Suprapubic skin (tissue), 4 donors: Measurements from ENCODE around the gene MAPK7. TPM values are rescaled to one million over a fixed set of nuclear protein-coding genes. Genes with fewer than 3 reads are reported as not detected.

Experiments
- DNase-seq, 2 donors: peaks; one replicate each; pipeline ENCODE4 v3.0.0-alpha.2; 2019; ENCODE audit warnings: low spot score in 2 of 2
- H3K27ac ChIP-seq: fragments of 200-600 bp; sonication (generic); one replicate; pipeline ENCODE4 v1.5.1; 2019
- H3K27me3 ChIP-seq: fragments of 200-600 bp; sonication (generic); one replicate; pipeline ENCODE4 v1.5.1; 2019
- H3K36me3 ChIP-seq: fragments of 200-600 bp; sonication (generic); one replicate; pipeline ENCODE4 v1.5.1; 2019
- H3K4me1 ChIP-seq: fragments of 200-600 bp; sonication (generic); one replicate; pipeline ENCODE4 v1.5.1; 2019
- H3K4me3 ChIP-seq: fragments of 200-600 bp; sonication (generic); one replicate; pipeline ENCODE4 v1.5.1; 2019; ENCODE audit warnings: mild to moderate bottlenecking
- H3K9me3 ChIP-seq: fragments of 200-600 bp; sonication (generic); one replicate; pipeline ENCODE4 v1.5.1; 2019
- EP300 ChIP-seq: sonication (generic); formaldehyde crosslinking; IDR thresholded peaks from one replicate; pipeline ENCODE4 v1.6.1; 2017; ENCODE audit warnings: antibody characterized with exemption
- POLR2A ChIP-seq, 2 donors: fragments of 450-650 bp; IDR thresholded peaks; one replicate each; pipeline ENCODE4 v1.6.1; 2017; ENCODE audit warnings: antibody characterized with exemption in 2 of 2, mild to moderate bottlenecking in 2 of 2, moderate library complexity in 2 of 2
- POLR2AphosphoS5 ChIP-seq, 3 donors: sonication (generic); formaldehyde crosslinking; IDR thresholded peaks; one replicate each; pipeline ENCODE4 v1.6.1; 2017; ENCODE audit warnings: antibody characterized with exemption in 3 of 3
- WGBS: methylation state at CpG from one replicate; pipeline ENCODE4 v1.1.5; 2018; 5-methylcytosine and 5-hydroxymethylcytosine counted together
- total RNA-seq, 4 donors: library from RNA; depleted of rRNA; stranded (reverse); fragments of >200 nt; gene quantifications; one replicate each; pipeline ENCODE4 v1.1.0, GENCODE V29; 2016
- TF ChIP-seq, protein P1 (sequence below), 2 donors: fragments of 200-600 bp in 1 of 2; fragments of 450-650 bp in 1 of 2; sonication (generic) in 1 of 2; IDR thresholded peaks; one replicate each; pipeline ENCODE4 v1.5.1; 2016 to 2019; ENCODE audit warnings: antibody characterized with exemption in 2 of 2, mild to moderate bottlenecking in 1 of 2, moderate library complexity in 1 of 2

Gene MAPK7
- total RNA-seq, 4 donors from 2014 or later: 30.9 to 47.1 (median 43.6) TPM

DNA sequence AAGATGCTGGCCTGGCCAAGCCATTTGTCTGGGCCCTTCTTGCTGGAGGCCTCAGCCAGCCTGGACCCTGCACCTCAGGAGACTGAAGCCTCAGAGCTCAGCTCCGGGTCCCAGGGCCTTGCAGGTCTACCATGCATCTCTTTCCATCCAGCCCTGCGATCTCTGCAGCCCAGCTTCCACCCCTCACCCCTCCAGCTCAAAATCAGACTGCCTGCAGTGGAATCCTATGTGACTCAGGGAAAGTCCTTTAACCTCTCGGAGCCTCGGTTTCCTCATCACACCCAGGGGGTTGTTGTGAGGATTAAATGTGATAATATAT is 12.8 kb upstream of the MAPK7 start:
- TF ChIP-seq POLR2AphosphoS5 (IDR thresholded peaks at IDR 0.05) (no peak), EP300 (no peak), POLR2A (IDR thresholded peaks at IDR 0.05) (no peak)
- Histone ChIP-seq H3K4me1 (peaks cover 26% of the 10 kb centered on the region), H3K27ac (no peak overlapping the region), H3K4me3 (no peak overlapping the region), H3K27me3 (no peaks in the 10 kb centered on the region), H3K36me3 (no peaks in the 10 kb centered on the region), H3K9me3 (no peaks in the 10 kb centered on the region)
- no peak for DNase-seq
- 94% methylated on average over 4 of the region's 4 CpGs for WGBS

DNA sequence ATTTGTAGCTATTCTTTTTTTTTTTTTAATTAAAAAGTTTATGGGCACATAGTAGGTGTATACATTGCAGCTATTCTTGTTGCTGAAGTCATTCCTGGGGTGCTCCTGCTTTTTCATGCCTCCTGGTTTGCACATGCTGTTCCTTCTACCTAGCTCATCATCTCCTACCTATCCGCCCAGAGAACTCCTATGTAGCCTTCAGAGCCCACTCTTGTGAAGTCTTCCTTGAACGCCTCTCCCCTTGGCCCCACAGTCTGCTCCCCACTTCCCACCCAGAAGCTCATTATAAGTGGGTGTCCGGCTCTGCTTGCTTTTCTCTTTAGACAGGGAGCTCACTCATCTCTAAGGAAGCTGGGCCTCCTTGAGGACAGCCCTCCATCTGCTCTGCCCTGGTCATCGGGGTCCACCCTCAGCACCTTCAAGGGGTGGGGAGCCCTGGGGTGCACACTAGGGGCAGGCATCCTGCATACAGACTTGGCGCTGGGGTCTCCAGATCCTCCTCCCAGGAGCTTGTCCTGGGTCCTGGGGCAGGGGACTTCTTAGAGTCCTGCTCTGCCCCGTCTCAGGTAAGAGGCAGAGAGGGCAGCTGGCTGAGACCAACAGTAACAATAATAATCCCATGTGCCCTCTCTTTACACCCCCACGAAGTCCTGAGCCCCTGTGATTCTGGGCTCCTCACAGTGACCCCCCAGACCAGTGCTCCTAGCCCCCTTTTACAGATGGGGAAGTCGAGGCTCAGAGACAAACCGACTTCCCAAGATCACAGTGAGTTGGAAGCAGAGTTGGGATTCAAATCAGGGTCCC is 12.3 kb upstream of the MAPK7 start:
- H3K27me3 ChIP-seq: no peaks in the 10 kb centered on the region
- H3K4me3 ChIP-seq: no peak overlapping the region
- no peaks in the 10 kb centered on the region for H3K36me3 ChIP-seq
- H3K4me1 ChIP-seq: peaks cover 31% of the 10 kb centered on the region
- TF ChIP-seq EP300 (no peak), POLR2A (IDR thresholded peaks at IDR 0.05) (no peak), POLR2AphosphoS5 (IDR thresholded peaks at IDR 0.05) (no peak)
- TF ChIP-seq, protein P1, sequence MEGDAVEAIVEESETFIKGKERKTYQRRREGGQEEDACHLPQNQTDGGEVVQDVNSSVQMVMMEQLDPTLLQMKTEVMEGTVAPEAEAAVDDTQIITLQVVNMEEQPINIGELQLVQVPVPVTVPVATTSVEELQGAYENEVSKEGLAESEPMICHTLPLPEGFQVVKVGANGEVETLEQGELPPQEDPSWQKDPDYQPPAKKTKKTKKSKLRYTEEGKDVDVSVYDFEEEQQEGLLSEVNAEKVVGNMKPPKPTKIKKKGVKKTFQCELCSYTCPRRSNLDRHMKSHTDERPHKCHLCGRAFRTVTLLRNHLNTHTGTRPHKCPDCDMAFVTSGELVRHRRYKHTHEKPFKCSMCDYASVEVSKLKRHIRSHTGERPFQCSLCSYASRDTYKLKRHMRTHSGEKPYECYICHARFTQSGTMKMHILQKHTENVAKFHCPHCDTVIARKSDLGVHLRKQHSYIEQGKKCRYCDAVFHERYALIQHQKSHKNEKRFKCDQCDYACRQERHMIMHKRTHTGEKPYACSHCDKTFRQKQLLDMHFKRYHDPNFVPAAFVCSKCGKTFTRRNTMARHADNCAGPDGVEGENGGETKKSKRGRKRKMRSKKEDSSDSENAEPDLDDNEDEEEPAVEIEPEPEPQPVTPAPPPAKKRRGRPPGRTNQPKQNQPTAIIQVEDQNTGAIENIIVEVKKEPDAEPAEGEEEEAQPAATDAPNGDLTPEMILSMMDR (IDR thresholded peaks at IDR 0.05): no peak
- DNase-seq: no peak
- 96% methylated on average over 8 of the region's 9 CpGs for WGBS
- no peaks in the 10 kb centered on the region for H3K9me3 ChIP-seq
- H3K27ac ChIP-seq: no peak overlapping the region

DNA sequence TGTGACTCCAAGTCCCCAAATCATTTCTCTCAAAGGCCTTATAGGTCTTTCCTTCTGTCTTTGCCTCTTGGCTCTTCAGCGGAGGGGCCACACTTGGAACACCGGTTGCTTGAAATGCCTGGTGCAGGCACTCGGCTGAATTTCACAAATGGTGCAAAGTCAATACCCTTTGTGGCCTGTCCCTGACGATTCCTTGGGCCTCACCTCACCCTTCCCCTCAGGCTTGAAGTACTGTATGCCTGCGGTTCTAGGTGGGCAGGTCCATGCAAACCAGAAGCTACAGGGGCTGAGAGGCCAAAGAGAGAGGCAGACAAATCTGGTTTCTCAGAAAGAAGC is 11.7 kb upstream of the MAPK7 start:
- WGBS: 87% methylated on average over 5 of the region's 5 CpGs
- peaks cover 31% of the 10 kb centered on the region for H3K4me1 ChIP-seq
- TF ChIP-seq POLR2A (IDR thresholded peaks at IDR 0.05): no peak

DNA sequence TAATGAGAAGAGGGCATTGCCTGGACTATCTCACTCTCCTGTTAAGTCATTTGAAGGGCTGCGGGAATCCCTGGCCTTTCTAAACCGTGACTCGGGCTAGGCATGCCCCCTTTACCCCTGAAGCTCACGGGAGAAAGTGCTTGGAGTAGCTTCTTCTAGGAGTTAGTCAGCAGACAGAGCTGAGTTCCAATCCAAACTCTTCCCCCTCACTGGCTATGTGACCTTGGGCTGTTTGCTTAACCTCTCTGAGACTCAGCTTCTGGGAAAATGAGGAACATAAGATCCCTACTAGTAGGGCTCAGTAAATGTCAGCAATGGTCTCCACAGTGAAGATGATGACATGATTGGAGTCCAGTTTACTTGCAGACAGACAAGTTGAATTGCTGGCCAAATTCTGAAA is 10.1 kb upstream of the MAPK7 start:
- no peak overlapping the region for H3K4me3 ChIP-seq
- H3K27ac ChIP-seq: no peak overlapping the region
- 93% methylated on average over 4 of the region's 4 CpGs for WGBS

More for the DNA sequence above, 11.7 kb upstream of the MAPK7 start:
- Histone ChIP-seq H3K9me3 (no peaks in the 10 kb centered on the region), H3K36me3 (no peaks in the 10 kb centered on the region), H3K27me3 (no peaks in the 10 kb centered on the region), H3K4me3 (no peak overlapping the region), H3K27ac (no peak overlapping the region)
- DNase-seq: no peak

DNA sequence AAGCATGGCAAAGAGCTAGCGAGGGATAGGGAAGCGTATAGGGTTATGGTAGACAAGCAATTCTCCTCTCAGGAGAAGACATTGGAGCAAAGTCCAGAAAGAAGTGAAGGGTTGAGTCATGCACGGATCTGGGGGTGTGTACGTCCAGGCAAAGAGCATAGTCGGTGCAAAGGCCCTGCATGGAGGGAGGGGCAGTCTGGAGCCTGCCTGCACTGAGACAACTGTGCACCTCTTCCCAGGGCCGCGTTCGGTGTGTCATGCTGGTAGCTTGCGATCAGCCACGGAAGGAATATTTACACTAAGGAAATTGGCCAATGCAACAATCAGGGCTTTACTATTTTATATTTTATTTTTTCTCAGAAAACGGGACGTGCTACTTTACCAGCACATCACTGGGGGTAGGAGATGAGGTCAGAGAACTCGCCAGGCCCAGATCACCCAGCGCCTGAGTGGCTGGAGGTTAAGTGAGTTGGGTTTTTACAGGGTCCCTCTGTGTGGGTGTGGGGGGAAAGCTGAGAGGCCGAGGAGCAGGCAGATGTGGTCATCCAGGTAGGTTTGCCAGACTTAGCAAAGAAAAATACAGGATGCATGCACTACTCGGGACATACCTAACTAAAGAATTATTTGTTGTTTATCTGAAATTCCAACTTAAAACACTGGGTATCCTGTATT is 9.1 kb upstream of the MAPK7 start:
- Histone ChIP-seq H3K4me1 (peaks cover 14% of the 10 kb centered on the region), H3K27me3 (no peaks in the 10 kb centered on the region), H3K4me3 (no peak overlapping the region), H3K27ac (no peak overlapping the region), H3K36me3 (no peaks in the 10 kb centered on the region), H3K9me3 (no peaks in the 10 kb centered on the region)
- peak in 1 of 2 donors; percentile 58 for DNase-seq
- WGBS: 89% methylated on average over 16 of the region's 16 CpGs
- TF ChIP-seq, protein P1 (IDR thresholded peaks at IDR 0.05): no peak
- TF ChIP-seq POLR2A (IDR thresholded peaks at IDR 0.05) (no peak), POLR2AphosphoS5 (IDR thresholded peaks at IDR 0.05) (no peak)

More for the DNA sequence above, 10.1 kb upstream of the MAPK7 start:
- Histone ChIP-seq H3K9me3 (no peaks in the 10 kb centered on the region), H3K27me3 (no peaks in the 10 kb centered on the region), H3K4me1 (peaks cover 20% of the 10 kb centered on the region), H3K36me3 (no peaks in the 10 kb centered on the region)
- peak in 1 of 2 donors; percentile 27 for DNase-seq
- TF ChIP-seq EP300: no peak
- TF ChIP-seq, protein P1 (IDR thresholded peaks at IDR 0.05): no peak
- TF ChIP-seq POLR2A (IDR thresholded peaks at IDR 0.05): no peak
- no peak for TF ChIP-seq POLR2AphosphoS5 (IDR thresholded peaks at IDR 0.05)

DNA sequence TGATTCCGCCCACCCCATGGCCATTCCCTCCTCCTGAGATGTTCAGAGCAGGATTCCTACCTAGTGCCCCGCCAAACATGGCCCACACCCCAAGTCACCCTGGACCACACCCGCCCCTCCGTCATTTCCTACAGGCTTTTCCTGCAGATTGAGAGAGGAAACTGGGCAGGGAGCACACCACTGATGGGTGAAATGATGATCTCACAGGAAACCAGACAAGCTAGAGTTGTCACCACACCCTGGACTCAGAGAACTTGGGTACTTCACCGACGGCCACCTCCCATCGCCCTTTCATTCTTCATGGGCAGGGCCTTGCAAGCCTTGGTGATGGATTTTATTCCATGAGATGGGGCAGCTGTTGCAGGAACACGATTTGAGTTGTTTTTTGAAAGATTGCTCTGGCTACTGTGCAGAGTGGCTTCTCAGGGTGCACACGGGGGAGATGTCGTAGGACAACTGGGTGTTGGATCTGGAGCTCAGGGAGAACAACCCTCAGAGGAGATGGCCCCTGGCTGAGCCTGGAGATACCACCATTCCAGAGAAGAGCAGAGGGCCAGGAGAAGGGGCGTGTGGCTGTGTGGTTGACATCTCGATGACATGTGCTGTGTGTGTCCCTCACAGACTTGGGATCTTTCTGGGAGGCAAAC is 8.3 kb upstream of the MAPK7 start:
- peak; percentile 75 to 82 for DNase-seq
- Histone ChIP-seq H3K4me3 (no peak overlapping the region), H3K27me3 (no peaks in the 10 kb centered on the region), H3K9me3 (no peaks in the 10 kb centered on the region), H3K4me1 (peaks cover 14% of the 10 kb centered on the region), H3K27ac (peak overlapping the region; percentile 59), H3K36me3 (no peaks in the 10 kb centered on the region)
- TF ChIP-seq POLR2A (IDR thresholded peaks at IDR 0.05) (no peak), POLR2AphosphoS5 (IDR thresholded peaks at IDR 0.05) (no peak), EP300 (no peak)
- TF ChIP-seq, protein P1 (IDR thresholded peaks at IDR 0.05): no peak
- 83% methylated on average over 11 of the region's 12 CpGs for WGBS
